Testis (tissue), 3 donors: Measurements from ENCODE around the gene ADI1. TPM values are rescaled to one million over a fixed set of nuclear protein-coding genes. Genes with fewer than 3 reads are reported as not detected.

Experiments
- DNase-seq: peaks from one replicate; pipeline ENCODE4 v3.0.0-alpha.2; 2019
- H3K27ac ChIP-seq, 2 donors: fragments of 200-600 bp; sonication (generic); one replicate each; pipeline ENCODE4 v1.5.1; 2019
- H3K27me3 ChIP-seq: fragments of 200-600 bp; sonication (generic); one replicate; pipeline ENCODE4 v1.5.1; 2019
- H3K36me3 ChIP-seq: fragments of 200-600 bp; sonication (generic); one replicate; pipeline ENCODE4 v1.5.1; 2017; ENCODE audit warnings: low read depth; ENCODE audit errors: missing control alignments
- H3K4me1 ChIP-seq: fragments of 200-600 bp; sonication (generic); one replicate; pipeline ENCODE4 v1.5.1; 2019
- H3K4me3 ChIP-seq, 2 donors: fragments of 200-600 bp; sonication (generic); one replicate each; pipeline ENCODE4 v1.5.1; 2017 to 2019
- H3K9me3 ChIP-seq: fragments of 200-600 bp; sonication (generic); one replicate; pipeline ENCODE4 v1.5.1; 2017
- CTCF ChIP-seq, 3 experiments: fragments of 450-650 bp in 2 of 3; fragments of 200-600 bp in 1 of 3; sonication (generic) in 1 of 3; IDR thresholded peaks; one replicate each; pipeline ENCODE4 v1.5.1; 2016 to 2019; ENCODE audit warnings: antibody characterized with exemption in 3 of 3, mild to moderate bottlenecking in 2 of 3, moderate library complexity in 1 of 3
- POLR2A ChIP-seq: fragments of 450-650 bp; IDR thresholded peaks from one replicate; pipeline ENCODE4 v1.6.1; 2017; ENCODE audit warnings: antibody characterized with exemption, mild to moderate bottlenecking, moderate library complexity
- WGBS, 2 donors: methylation state at CpG; one replicate each; pipeline ENCODE4 v1.1.5; 2018; 5-methylcytosine and 5-hydroxymethylcytosine counted together
- intact Hi-C: fragments of 100-400 bp; cut with DNase I; formaldehyde crosslinking; loops from one replicate; pipeline ENCODE4 v1.15.1; 2023; ENCODE audit warnings: low total_unique reads
- polyA plus RNA-seq: library from polyadenylated mRNA; stranded (reverse); fragments of 350-450 nt; fragmentation: Illumina TruSeq; extraction: RNeasy Lipid Tissue Mini Kit (QIAGEN cat#74804); gene quantifications from one replicate; pipeline ENCODE4 v1.2.3, GENCODE V29; 2014; ENCODE audit warnings: low read depth, low replicate concordance; ENCODE audit not compliant: insufficient read depth
- total RNA-seq, 2 donors: library from RNA; depleted of rRNA; stranded (reverse); fragments of >200 nt; gene quantifications; one replicate each; pipeline ENCODE4 v1.2.3, GENCODE V29; 2016

Gene ADI1
- total and polyA plus RNA-seq, 3 donors from 2014 or later: 41.1 to 52.5 (median 41.6) TPM

GRCh38 chr2:3460156-3460555, 59.2 kb downstream of the ADI1 start:
- Histone ChIP-seq H3K9me3 (no peaks in the 10 kb centered on the region), H3K27me3 (no peaks in the 10 kb centered on the region), H3K27ac (peak overlapping the region in 1 of 2 donors; percentile 29), H3K4me1 (peaks cover 38% of the 10 kb centered on the region), H3K4me3 (no peak overlapping the region), H3K36me3 (no peaks in the 10 kb centered on the region)
- intact Hi-C loops: no loop called here
- TF ChIP-seq CTCF (IDR thresholded peaks at IDR 0.05) (no peak), POLR2A (no peak)
- WGBS, 2 donors: 64 to 69% methylated on average over 11 of the region's 11 CpGs
- DNase-seq: no peak

- Histone ChIP-seq H3K4me3 (no peak overlapping the region), H3K27ac (no peak overlapping the region), H3K27me3 (no peaks in the 10 kb centered on the region), H3K36me3 (no peaks in the 10 kb centered on the region), H3K4me1 (peaks cover 38% of the 10 kb centered on the region), H3K9me3 (no peaks in the 10 kb centered on the region)
- no peak for TF ChIP-seq CTCF (IDR thresholded peaks at IDR 0.05)
- TF ChIP-seq POLR2A: no peak
- WGBS, 2 donors: 72 to 81% methylated on average over 24 to 25 of the region's 25 CpGs
- intact Hi-C loops: no loop called here
- peak; percentile 56 for DNase-seq
Measured at GRCh38 chr2:3459185-3460015, 59.9 kb downstream of the ADI1 start.

- WGBS, 2 donors: 78 to 82% methylated on average over 7 to 10 of the region's 10 CpGs
- intact Hi-C loops: no loop called here
- H3K4me3 ChIP-seq: no peak overlapping the region
- peaks cover 38% of the 10 kb centered on the region for H3K4me1 ChIP-seq
- H3K9me3 ChIP-seq: no peaks in the 10 kb centered on the region
- TF ChIP-seq CTCF (IDR thresholded peaks at IDR 0.05) (no peak), POLR2A (no peak)
- DNase-seq: no peak
- H3K27ac ChIP-seq: no peak overlapping the region
- H3K27me3 ChIP-seq: no peaks in the 10 kb centered on the region
- H3K36me3 ChIP-seq: no peaks in the 10 kb centered on the region
Measured at GRCh38 chr2:3458396-3459184, 60.7 kb downstream of the ADI1 start.

- H3K4me1 ChIP-seq: peaks cover 38% of the 10 kb centered on the region
- H3K4me3 ChIP-seq: no peak overlapping the region
- H3K27ac ChIP-seq: no peak overlapping the region
- H3K36me3 ChIP-seq: no peaks in the 10 kb centered on the region
- H3K27me3 ChIP-seq: no peaks in the 10 kb centered on the region
- TF ChIP-seq POLR2A (no peak), CTCF (IDR thresholded peaks at IDR 0.05) (no peak)
- no peak for DNase-seq
- H3K9me3 ChIP-seq: no peaks in the 10 kb centered on the region
- intact Hi-C loops: no loop called here
- 90 to 92% methylated on average over 22 to 30 of the region's 30 CpGs for WGBS, 2 donors
Measured at GRCh38 chr2:3457524-3458395, 61.6 kb downstream of the ADI1 start.
